GM19324 (cell line): ENCODE measurements around the gene GCNT3.
A peak's percentile ranks its signal among the peaks of the same experiment; 100 is the strongest.
"Not testable (repeated sequence)": the region's sequence is repeated elsewhere in the genome, so short reads cannot be mapped to it uniquely, and the experiment has no call there.

Source experiments
- ATAC-seq: cut with Tn5 transposase; IDR thresholded peaks from one replicate; pipeline ENCODE4 v1.9.1; 2021; ENCODE audit warnings: mild to moderate bottlenecking, moderate library complexity; ENCODE audit not compliant: unreplicated experiment, low FRiP score

The GCNT3 gene

GRCh38 chr15:59615661-59616060 lies 4.1 kb downstream of the GCNT3 start:
- no peak for ATAC-seq

- no peak for ATAC-seq
Measured at GRCh38 chr15:59616379-59616778, 4.8 kb downstream of the GCNT3 start.

GRCh38 chr15:59618406-59618805 lies 6.8 kb downstream of the GCNT3 start:
- no peak for ATAC-seq

GRCh38 chr15:59622289-59622688 lies 10.7 kb downstream of the GCNT3 start:
- ATAC-seq: peak; percentile 50

GRCh38 chr15:59632714-59633113 lies 21.1 kb downstream of the GCNT3 start:
- no peak for ATAC-seq

- no peak for ATAC-seq
Measured at GRCh38 chr15:59636184-59636583, 24.6 kb downstream of the GCNT3 start.

- ATAC-seq: not testable (repeated sequence)
Measured at GRCh38 chr15:59637507-59637906, 25.9 kb downstream of the GCNT3 start.

GRCh38 chr15:59642351-59642750 lies 30.8 kb downstream of the GCNT3 start:
- no peak for ATAC-seq

GRCh38 chr15:59644756-59645155 lies 33.2 kb downstream of the GCNT3 start:
- ATAC-seq: no peak

- ATAC-seq: not testable (repeated sequence)
Measured at GRCh38 chr15:59645812-59646211, 34.2 kb downstream of the GCNT3 start.

GRCh38 chr15:59646277-59646676 lies 34.7 kb downstream of the GCNT3 start:
- no peak for ATAC-seq

- ATAC-seq: no peak
Measured at GRCh38 chr15:59647085-59647484, 35.5 kb downstream of the GCNT3 start.

- no peak for ATAC-seq
Measured at GRCh38 chr15:59649603-59650002, 38.0 kb downstream of the GCNT3 start.

GRCh38 chr15:59654046-59654445 lies 42.5 kb downstream of the GCNT3 start:
- no peak for ATAC-seq

- peak; percentile 97 for ATAC-seq
Measured at GRCh38 chr15:59656897-59657634, 45.5 kb downstream of the GCNT3 start, which contains the start of gene GTF2A2. Gene GTF2A2 (minus strand): TSS chr15:59657515. CDS start chr15:59652277, 5,238 bp downstream.

GRCh38 chr15:59657635-59658125 lies 46.1 kb downstream of the GCNT3 start:
- peak; percentile 3 for ATAC-seq

- no peak for ATAC-seq
Measured at GRCh38 chr15:59659366-59659765, 47.8 kb downstream of the GCNT3 start.

GRCh38 chr15:59662260-59662659 lies 50.7 kb downstream of the GCNT3 start:
- no peak for ATAC-seq

GRCh38 chr15:59668556-59668955 lies 57.0 kb downstream of the GCNT3 start:
- ATAC-seq: no peak
